ENCODE results near the gene ZDHHC11.
"Not testable (repeated sequence)": the region's sequence is repeated elsewhere in the genome, so short reads cannot be mapped to it uniquely, and the experiment has no call there.

The ZDHHC11 gene

DNA sequence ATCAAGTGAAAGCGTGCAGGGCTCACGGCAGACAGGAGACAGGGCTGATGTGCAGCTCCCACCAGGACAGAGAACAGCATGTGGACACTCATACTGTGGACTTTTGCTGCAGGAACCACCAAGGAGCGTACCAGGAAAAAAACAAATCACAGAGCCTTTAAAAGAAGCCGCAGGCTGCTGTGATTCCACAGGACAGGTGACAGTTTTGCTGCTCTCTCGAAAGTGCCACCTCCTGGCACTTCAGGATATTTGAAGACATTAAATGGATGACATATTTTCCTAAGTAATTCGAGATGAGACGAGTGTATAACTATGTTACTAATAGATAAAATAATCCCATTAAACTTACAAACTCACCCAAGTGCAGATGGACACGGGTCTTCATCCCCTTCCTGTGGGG is 29.3 kb downstream of the ZDHHC11 start:
- no peak for FAIRE-seq
- DNase-seq (ENCODE audit: insufficient read length, low spot score): no peak
- TF ChIP-seq POLR2A (IDR thresholded peaks at IDR 0.05; ENCODE audit: low read depth, low read length): no peak

DNA sequence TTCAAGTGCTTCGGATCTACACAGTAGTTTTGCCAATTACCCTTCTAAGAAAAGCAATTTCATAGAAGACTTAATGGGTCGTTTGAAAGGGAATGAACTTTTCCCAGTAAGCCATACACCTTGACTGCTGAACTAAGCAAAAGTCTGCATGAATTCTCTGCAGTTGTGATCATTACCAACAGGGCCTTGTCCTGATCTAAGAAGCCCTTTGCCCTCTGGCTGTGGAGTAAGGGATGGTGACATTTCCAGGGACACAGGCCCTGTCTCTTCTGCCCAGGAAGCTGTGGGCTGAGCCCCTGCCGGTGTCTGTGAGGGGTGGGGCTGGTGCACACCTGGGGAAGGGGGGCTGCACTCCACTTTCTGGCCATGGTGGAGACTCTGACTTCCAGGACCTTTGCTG is 30.5 kb downstream of the ZDHHC11 start:
- no peak for FAIRE-seq
- DNase-seq (ENCODE audit: insufficient read length, low spot score): no peak
- no peak for TF ChIP-seq POLR2A (IDR thresholded peaks at IDR 0.05; ENCODE audit: low read depth, low read length)

DNA sequence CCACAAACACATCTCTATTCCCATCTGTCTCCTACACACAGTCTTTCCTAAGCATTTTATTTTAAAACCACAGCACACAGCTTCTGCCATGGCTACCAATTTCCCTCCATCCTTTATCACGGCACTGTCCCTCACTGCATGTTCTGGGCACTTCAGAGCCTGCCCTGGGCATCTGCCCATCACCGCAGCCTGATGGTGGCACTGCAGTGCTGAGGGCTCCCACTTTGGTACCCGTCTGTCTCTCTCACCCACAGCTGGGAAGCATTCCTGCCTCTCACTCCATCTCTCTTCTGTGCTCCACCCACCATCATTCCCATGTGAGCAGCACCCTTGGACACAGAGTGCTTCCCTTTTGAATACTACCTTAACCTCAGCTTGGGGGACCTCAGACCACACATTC is 31.7 kb downstream of the ZDHHC11 start:
- TF ChIP-seq POLR2A (IDR thresholded peaks at IDR 0.05; ENCODE audit: low read depth, low read length): no peak
- DNase-seq (ENCODE audit: insufficient read length, low spot score) (no peak), FAIRE-seq (no peak)

DNA sequence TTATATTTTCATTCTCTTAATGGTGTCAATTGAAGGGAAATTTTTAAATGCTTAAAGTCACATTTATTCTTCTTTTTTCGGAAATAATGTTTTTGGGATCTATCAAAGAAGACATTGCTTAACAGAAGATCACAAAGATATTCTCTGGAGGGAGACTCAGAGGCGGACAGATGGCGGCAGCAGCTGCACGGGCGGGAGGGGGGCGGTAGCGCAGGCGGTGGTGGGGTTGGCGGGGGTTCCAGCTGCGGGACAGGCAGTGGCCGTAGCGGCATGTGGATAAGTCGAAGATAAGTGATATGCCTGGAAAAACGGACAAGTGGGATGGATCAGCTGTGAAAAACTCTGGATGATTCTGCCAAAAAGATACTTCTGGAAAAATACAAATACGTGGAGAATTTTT is 34.6 kb downstream of the ZDHHC11 start:
- FAIRE-seq (no peak), DNase-seq (ENCODE audit: insufficient read length, low spot score) (no peak)
- TF ChIP-seq POLR2A (IDR thresholded peaks at IDR 0.05; ENCODE audit: low read depth, low read length): no peak

DNA sequence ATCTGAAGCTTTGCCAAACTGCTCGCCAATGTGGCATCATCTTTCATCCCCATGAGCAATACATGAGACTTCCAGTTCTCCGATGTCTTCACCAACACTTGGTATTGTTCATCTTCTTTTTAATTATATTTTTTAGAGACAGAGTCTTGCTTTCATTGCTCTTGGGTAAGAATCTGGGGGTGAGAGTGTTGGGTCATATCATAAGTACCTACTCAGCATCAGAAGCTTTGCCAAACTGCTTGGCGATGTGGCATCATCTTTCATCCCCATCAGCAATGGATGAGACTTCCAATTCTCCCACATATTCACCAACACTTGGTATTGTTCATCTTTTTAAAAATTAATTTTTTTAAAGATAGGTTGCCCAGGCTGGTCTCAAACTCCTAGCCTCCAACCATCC is 35.3 kb downstream of the ZDHHC11 start:
- FAIRE-seq: no peak
- TF ChIP-seq POLR2A (IDR thresholded peaks at IDR 0.05; ENCODE audit: low read depth, low read length): no peak
- no peak for DNase-seq (ENCODE audit: insufficient read length, low spot score)

DNA sequence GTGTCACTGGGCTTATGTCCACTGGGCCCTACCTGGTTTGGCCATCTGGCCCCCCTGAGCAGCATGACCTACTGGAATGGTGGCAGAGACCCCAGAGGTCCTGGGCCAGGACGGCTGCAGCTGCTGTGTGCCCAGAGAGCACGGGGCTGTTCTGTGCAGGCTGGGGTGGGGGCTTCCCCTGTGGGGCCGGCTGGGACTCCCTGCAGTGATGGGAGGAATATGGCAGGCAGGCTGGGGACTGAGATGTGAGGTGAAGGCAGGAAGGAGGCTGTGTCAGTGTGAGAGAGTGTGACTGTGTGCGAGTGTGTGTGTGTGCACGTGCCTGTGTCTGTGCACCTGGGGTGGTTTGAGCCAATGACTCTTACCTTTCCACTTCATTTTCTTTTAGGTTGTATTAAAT is 37.2 kb downstream of the ZDHHC11 start:
- FAIRE-seq; DNase-seq (ENCODE audit: insufficient read length, low spot score): not testable (repeated sequence)

DNA sequence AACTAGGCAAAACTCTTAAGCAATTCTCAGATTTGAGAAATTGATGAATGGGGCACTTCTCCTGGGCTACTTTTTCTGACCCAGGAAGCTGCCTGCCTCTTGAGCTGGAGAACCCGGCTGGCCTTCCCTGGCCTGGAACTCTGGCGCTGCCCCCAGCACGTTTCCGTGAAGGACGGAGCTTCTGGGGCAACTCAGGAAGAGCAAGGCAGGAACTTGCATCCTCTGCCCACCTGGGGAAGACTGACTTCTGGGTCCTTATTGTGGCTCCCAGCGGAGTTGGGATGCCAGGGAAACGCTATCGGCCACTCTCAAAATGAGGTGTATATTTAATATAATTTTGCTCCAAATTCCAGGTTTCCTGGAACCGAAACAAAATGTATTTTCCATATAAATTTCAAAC is 39.4 kb downstream of the ZDHHC11 start:
- DNase-seq (ENCODE audit: insufficient read length, low spot score); FAIRE-seq: not testable (repeated sequence)

DNA sequence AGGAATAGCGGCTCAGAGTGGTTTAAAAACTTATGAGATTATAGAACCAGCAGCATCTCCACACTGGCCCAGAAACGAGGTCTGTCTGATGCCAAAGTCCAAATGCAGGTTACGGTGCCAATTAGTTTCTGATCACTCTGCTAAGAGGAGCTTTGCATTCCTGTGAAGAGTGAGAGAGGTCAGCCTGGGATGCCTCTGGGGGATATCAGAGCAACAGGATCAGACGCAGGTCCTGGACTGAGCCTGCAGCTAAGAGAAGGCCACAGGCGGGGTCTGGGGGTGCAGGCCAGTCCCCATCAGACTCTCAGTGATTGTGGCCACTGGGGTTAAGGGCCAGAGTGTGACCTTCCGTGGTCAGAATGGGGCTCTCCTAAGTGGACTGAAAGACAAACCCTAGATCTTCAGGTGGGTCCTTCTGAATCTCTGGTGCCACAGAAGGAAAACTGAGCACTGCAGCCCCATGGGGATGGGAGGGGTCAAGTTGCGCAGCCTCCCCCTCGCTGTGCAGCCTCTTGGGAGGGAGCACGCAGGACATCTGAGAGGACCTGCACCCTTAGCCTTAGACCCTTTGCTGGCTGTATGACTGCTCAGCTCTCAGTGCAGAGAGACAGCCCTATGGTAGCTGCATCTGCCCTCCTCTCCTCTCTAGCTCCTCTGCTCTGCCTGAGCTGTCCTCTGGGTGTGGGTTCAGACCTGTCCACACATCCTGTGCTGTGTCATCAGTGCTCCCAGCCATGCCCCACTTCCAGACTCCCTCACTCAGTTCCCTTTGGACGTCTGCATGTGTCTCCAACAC is 42.9 kb downstream of the ZDHHC11 start:
- DNase-seq (ENCODE audit: insufficient read length, low spot score); FAIRE-seq: not testable (repeated sequence)

DNA sequence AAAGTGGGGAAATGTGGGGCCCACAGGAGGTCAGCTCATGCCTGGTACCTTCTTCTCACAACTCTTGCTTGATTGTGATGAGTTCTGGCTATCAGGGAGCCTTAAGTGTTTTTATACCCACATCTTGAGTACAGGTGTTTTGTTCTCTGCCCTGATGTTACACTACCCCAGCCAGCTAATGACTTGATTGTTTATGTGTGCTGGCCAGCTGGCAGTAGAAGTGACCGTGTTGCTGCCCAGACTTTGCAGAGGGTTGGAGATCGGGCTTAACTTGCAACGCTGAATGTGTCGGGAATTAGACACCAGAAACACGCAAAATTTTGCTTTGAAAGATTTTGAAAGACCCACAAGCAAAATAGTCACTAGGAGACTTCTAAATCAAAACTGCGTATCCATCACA is 49.3 kb downstream of the ZDHHC11 start:
- TF ChIP-seq POLR2A (IDR thresholded peaks at IDR 0.05; ENCODE audit: low read depth, low read length): no peak
- DNase-seq (ENCODE audit: insufficient read length, low spot score) (no peak), FAIRE-seq (no peak)

DNA sequence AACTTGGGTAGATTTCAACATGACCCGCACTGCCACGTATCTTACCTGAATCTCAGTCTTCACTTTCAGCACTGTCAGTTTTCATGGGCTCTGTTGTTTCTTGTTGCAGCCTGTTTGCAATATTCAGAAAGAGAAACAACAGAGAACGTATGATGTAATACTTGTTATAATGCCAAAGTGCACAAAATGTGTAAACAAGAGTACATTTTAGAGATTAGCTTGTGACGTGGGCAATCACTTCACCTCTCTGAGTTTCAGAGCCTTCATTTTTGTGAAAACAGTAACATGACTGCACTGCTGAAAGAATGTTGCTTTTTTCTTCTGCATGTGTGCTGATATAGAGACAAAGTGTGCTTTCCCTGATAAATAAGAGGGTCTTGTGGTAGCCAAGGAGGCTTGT is 49.7 kb downstream of the ZDHHC11 start:
- FAIRE-seq; DNase-seq (ENCODE audit: insufficient read length, low spot score): not testable (repeated sequence)

DNA sequence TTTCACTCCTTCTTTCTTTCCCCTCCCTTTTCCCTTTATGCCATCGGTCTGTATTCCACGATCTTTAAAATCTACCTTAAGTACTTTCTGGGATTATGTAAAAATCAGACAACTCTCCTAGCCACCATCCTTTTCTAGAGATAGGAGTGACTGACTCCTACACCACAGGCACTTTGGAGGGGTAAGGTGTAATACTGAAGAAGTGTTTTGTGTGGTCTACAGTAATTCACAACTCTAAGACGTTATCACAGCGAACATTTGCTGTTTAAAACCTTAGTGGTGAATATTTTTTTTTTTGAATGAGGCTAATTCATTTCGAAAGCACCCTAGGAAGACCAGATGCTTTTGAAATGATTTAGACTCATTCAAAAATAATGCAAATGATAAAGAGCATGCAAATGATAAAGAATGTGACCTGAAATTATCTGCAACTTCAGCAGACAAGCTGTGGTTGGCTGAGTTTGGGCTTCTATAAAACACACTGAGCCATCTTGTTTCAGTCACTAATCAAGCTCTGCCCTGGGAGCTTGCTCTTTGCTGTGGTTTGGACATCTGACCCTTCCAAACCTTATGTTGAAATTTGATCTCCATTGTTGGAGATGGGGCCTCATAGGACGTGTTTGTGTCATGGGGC is 52.2 kb downstream of the ZDHHC11 start:
- FAIRE-seq; DNase-seq (ENCODE audit: insufficient read length, low spot score): not testable (repeated sequence)

DNA sequence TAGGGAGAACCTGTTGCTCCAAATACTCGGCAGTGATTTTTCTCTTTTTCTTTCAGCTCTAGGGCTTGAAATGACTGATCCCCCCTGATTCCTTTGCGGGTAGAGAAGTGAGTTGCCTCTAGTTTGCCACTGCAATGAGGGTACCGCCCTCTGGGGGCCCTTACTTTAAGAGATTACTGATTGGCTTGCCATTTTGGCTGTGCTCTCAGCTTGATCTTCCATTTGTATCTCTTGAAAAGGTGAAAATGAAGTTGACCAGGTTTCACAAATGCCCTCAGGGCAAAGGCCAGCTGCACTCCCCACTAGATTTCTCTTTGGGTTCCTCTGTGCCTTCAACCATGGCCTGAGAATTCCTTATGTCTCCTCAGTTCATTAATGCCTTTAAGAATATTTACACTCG is 52.8 kb downstream of the ZDHHC11 start:
- FAIRE-seq; DNase-seq (ENCODE audit: insufficient read length, low spot score): not testable (repeated sequence)

DNA sequence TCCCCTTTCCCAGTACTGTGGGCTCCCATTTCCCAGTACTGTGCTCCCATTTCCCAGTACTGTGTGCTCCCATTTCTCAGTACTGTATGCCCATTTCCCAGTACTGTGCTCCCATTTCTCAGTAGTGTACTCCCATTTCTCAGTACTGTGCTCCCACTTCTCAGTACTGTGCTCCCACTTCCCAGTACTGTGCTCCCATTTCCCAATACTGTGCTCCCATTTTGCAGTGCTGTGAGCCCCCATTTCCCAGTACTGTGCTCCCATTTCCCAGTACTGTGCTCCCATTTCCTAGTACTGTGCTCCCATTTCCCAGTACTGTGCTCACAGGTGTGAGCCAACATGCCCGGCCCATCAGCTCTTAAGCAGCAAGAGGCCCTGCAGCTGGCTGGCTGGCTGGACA is 54.9 kb downstream of the ZDHHC11 start:
- not testable (repeated sequence) for DNase-seq (ENCODE audit: insufficient read length, low spot score); FAIRE-seq

DNA sequence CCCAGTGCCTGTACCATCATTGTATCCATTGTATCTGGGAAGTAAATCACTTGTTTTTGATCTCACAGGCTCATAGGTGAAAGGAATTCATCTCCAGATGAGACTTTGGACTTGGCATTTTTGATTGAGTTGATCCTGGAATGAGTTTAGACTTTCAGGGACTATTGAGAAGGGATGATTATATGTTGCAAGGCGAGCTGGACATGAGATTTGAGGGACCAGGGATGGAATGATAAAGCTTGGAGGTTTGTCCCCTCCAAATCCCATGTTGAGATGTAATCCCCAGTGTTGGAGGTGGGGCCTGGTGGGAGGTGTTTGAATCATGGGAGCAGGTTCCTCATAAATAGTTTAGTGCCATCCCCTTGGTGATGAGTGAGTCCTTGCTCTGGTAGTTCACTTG is 55.8 kb downstream of the ZDHHC11 start:
- FAIRE-seq; DNase-seq (ENCODE audit: insufficient read length, low spot score): not testable (repeated sequence)

DNA sequence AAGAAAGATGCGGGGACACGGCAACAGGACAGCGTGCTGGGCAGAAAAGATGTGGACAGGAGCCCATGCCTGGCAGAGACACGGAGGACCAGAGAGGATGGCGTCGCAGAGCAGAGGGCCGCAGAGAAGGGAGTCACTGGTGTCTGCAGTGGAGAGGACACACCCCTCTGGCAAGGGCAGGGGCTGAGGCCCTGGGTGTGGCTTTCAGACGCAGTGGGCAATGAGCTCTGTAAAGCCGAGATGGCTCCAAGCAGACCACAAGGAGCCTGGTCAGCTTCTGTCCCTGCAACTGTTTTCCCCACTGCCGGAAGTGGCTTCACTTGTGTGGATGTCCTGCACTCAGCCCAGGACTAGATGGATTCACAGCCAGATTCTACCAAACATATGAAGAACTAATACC is 62.1 kb downstream of the ZDHHC11 start:
- FAIRE-seq; DNase-seq (ENCODE audit: insufficient read length, low spot score): not testable (repeated sequence)

DNA sequence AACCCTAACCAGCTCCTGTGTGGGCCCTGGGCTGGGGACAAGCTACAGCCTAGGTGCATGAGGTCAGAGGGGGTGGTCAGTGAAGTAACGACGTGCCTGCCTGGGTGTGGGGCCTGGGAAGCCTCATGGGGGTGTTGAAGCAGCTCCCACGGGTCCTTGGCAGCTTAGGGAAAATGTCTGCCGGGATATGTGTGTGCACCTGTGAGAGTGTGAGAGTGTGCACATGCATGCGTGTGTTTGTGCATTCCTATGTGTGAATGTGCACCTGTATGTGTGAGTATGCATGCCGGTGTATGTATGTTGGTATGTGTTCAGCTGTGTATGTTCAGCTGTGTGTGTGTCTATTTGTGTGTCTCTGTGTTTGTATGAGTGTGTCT is 62.9 kb downstream of the ZDHHC11 start:
- not testable (repeated sequence) for DNase-seq (ENCODE audit: insufficient read length, low spot score); FAIRE-seq

DNA sequence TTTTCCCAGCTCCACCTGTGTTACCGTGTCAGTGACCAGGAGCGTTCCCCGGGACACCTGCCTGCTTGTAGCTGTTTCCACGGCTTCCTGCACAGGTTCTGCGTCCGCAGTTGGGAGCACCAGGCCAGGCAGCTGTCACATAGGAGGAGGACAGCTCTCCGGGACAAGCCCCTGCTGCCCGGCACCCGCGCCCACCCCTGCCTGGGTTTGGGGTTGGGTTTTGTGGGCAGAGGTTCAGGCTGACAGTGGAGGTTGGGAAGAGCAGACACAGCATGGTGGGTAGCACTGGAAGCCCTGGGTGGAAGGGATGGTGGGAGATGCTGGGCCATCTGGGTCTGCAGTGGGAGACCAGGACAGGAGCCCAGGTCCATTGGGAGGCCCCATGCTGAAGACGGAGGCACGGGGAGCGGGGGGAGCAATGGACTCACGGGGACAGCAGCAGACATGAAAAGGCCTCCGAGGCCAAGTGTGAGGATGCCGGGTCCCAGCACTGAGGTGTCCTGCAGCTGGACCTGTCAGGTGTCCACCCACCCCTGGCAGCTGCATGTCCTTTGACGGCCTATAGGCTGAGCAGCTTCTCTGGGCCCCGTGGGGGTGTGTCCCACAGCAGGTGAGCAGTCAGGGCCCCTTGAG is 63.4 kb downstream of the ZDHHC11 start:
- FAIRE-seq: not testable (repeated sequence)

DNA sequence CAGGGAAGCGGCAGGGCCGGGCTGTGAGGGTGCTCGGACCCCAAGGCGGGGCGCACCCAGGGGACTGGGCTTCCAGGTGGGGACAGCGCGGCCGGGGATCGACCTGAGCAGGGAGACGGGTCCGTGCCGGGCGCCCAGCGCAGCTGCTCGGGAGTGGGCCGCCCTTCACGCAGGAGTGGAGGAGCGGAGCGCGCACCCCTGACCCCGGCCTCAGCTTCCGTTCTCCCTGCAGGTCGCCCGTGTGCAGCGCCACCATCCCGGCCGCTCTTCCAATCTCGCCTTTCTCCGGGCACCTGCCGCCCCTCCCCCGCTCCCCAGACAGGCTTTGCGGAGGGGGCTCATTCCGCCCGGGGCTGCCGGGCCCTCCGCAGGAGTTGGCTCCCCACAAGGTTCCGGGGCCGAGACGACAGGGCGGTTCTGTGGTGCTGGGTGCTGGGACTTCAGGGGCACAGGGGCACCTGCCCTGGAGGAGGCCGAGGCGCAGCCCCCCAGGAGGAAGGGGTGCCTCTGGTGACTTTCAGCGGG is 65.5 kb downstream of the ZDHHC11 start:
- DNase-seq (ENCODE audit: insufficient read length, low spot score): not testable (repeated sequence)

More for the DNA sequence above, 63.4 kb downstream of the ZDHHC11 start:
- not testable (repeated sequence) for DNase-seq (ENCODE audit: insufficient read length, low spot score)

DNA sequence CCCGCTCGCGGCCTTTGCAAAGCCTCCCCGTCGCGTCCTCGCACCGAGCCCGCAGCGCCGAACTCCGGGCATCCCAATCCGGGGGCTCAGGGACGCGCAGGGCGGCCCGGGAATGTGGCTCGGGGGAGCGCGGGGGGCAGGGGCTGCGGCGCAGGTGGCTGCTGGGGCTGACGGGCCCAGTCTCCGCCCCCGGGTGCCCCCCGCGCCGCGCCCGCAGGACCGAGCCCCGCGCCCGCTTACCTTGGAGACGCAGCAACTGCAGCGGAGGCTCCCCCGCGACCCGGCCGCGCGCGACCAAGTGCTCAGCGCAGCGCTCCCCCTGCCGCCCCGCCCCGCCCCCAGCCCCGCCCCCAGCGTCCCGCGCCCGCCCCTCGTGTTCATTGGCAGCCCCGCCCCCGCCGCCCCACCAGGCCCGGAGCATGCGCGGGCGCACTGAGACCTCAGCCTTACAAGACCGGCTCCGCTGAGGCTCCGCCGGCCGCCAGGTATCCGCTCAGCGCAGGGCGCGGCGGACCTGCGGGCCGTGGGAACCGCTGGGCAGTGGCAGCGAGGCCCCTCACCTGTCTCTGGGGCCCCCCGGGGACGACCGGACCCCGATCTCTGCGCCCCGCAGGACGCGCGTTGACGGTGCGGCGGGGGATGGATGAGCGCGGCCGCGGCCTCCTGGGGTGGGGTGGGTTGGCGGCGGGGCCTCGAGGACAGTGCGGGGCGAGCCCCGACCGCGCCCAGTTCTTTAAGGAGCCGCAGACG is 66.2 kb downstream of the ZDHHC11 start, which contains the start of gene ZDHHC11B:
Gene ZDHHC11B (minus strand): TSS at position 302 of the 750 bp plus-strand sequence. CDS start 17,810 bp downstream, outside the sequence.
- not testable (repeated sequence) for FAIRE-seq
- peak; percentile 73 for DNase-seq (ENCODE audit: insufficient read length, low spot score)

More for the DNA sequence above, 65.5 kb downstream of the ZDHHC11 start:
- FAIRE-seq: not testable (repeated sequence)

Data from H54 (cell line).